ENCODE data around the gene MRPL19. TPM values are rescaled to one million over a fixed set of nuclear protein-coding genes. Genes with fewer than 3 reads are reported as not detected.

The MRPL19 gene
- total RNA-seq, 1 experiment from 2014 or later, result 65.3 TPM

DNA sequence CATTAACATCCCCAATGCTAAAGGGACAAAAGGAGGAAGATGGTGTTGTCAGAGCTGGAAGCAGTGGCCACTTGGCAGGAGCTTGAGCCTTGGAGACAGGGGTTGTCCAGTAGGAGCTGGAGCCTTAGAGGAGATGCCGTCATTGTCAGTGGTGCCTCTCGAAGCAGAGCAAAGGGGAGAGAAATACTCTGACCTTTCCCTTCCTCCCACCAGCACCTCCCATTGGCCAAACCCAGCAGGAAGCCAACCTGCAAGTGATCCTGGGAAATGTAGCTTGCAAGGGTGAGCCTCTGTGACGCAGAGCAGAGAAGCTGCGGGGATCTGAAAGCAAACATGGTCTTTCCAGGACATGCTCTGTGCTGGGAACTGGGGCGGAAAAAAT is 33.7 kb upstream of the MRPL19 start:
- no peaks in the 10 kb centered on the region for H4K20me1 ChIP-seq (ENCODE audit: insufficient read depth)
- RAD21 ChIA-PET (ENCODE audit: low non-redundant PET in 1 of 2, low total read pairs in 2 of 2, uncharacterized antibody in 2 of 2, unreplicated experiment in 2 of 2), result no interaction called here
- TF ChIP-seq ATF3 (IDR thresholded peaks at IDR 0.05), result no peak
- no peak for TF ChIP-seq YY1 (IDR thresholded peaks at IDR 0.05; ENCODE audit: extremely low read depth, insufficient replicate concordance, low read depth, low read length)
- TF ChIP-seq, protein P1, sequence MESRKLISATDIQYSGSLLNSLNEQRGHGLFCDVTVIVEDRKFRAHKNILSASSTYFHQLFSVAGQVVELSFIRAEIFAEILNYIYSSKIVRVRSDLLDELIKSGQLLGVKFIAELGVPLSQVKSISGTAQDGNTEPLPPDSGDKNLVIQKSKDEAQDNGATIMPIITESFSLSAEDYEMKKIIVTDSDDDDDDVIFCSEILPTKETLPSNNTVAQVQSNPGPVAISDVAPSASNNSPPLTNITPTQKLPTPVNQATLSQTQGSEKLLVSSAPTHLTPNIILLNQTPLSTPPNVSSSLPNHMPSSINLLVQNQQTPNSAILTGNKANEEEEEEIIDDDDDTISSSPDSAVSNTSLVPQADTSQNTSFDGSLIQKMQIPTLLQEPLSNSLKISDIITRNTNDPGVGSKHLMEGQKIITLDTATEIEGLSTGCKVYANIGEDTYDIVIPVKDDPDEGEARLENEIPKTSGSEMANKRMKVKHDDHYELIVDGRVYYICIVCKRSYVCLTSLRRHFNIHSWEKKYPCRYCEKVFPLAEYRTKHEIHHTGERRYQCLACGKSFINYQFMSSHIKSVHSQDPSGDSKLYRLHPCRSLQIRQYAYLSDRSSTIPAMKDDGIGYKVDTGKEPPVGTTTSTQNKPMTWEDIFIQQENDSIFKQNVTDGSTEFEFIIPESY (IDR thresholded peaks at IDR 0.05; ENCODE audit: extremely low read depth, insufficient replicate concordance, low read length), result no peak
- TF ChIP-seq EGR1 (IDR thresholded peaks at IDR 0.05; ENCODE audit: low read depth), result no peak
- no peak for TF ChIP-seq POLR2A (IDR thresholded peaks at IDR 0.05; ENCODE audit: borderline replicate concordance, extremely low read depth, insufficient read depth, insufficient read length)
- TF ChIP-seq CBX3 (IDR thresholded peaks at IDR 0.05; ENCODE audit: low read depth), result no peak
- no peak for TF ChIP-seq CEBPB (IDR thresholded peaks at IDR 0.05; ENCODE audit: low read depth)
- no peak for TF ChIP-seq SP1 (IDR thresholded peaks at IDR 0.05; ENCODE audit: low read depth)
- TF ChIP-seq EZH2 (IDR thresholded peaks at IDR 0.05), result no peak
- no peak for TF ChIP-seq EZH2phosphoT487 (IDR thresholded peaks at IDR 0.05; ENCODE audit: borderline replicate concordance)
- TF ChIP-seq SIN3A (IDR thresholded peaks at IDR 0.05; ENCODE audit: low read depth), result no peak
- TF ChIP-seq, protein P2, sequence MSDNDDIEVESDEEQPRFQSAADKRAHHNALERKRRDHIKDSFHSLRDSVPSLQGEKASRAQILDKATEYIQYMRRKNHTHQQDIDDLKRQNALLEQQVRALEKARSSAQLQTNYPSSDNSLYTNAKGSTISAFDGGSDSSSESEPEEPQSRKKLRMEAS (IDR thresholded peaks at IDR 0.05), result no peak
- no peak for TF ChIP-seq JUND (IDR thresholded peaks at IDR 0.05)
- TF ChIP-seq RAD21 (IDR thresholded peaks at IDR 0.05; ENCODE audit: low read depth), result no peak
- TF ChIP-seq ZNF274 (IDR thresholded peaks at IDR 0.05; ENCODE audit: low read depth, low read length), result no peak
- TF ChIP-seq POLR2AphosphoS5 (IDR thresholded peaks at IDR 0.05; ENCODE audit: low read depth, low read length), result no peak
- TF ChIP-seq, protein P3, sequence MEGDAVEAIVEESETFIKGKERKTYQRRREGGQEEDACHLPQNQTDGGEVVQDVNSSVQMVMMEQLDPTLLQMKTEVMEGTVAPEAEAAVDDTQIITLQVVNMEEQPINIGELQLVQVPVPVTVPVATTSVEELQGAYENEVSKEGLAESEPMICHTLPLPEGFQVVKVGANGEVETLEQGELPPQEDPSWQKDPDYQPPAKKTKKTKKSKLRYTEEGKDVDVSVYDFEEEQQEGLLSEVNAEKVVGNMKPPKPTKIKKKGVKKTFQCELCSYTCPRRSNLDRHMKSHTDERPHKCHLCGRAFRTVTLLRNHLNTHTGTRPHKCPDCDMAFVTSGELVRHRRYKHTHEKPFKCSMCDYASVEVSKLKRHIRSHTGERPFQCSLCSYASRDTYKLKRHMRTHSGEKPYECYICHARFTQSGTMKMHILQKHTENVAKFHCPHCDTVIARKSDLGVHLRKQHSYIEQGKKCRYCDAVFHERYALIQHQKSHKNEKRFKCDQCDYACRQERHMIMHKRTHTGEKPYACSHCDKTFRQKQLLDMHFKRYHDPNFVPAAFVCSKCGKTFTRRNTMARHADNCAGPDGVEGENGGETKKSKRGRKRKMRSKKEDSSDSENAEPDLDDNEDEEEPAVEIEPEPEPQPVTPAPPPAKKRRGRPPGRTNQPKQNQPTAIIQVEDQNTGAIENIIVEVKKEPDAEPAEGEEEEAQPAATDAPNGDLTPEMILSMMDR (IDR thresholded peaks at IDR 0.05 in 2 of 3, conservative IDR thresholded peaks at IDR 0.05 in 1 of 3; ENCODE audit: borderline replicate concordance in 1 of 3, insufficient read depth in 1 of 3, low read depth in 2 of 3, low read length in 2 of 3), result no peak
- no peak for TF ChIP-seq TCF7L2 (IDR thresholded peaks at IDR 0.05; ENCODE audit: borderline replicate concordance, extremely low read depth, insufficient read depth, insufficient read length)
- no peak for TF ChIP-seq ZFX (IDR thresholded peaks at IDR 0.05)
- CTCF ChIA-PET, result interaction anchor here (1.2 kb wide), 1 partner anchor 15 kb away, joined by 4 read pairs; no protein-coding TSS in a partner anchor
- ATAC-seq (no peak), DNase-seq (ENCODE audit: low read depth, low spot score) (no peak)
- no peaks in the 10 kb centered on the region for H3K9me3 ChIP-seq (ENCODE audit: control insufficient read depth in 1 of 2, insufficient read depth in 1 of 2, low read depth in 1 of 2, low read length in 2 of 2)
- intact Hi-C loops (cut with micrococcal nuclease), result no loop called here
- H3K4me3 ChIP-seq (replicated peaks in 1 of 2; ENCODE audit: low read depth in 1 of 2, low read length in 2 of 2), result no peak overlapping the region
- H3K27me3 ChIP-seq (ENCODE audit: insufficient read depth, low read length), result peaks cover 15% of the 10 kb centered on the region; the same call in 1 of the 2 replicates
- no peaks in the 10 kb centered on the region for H3K9me2 ChIP-seq (ENCODE audit: insufficient read depth)
- no peak overlapping the region for H2AFZ ChIP-seq (ENCODE audit: low read depth, low read length, poor library complexity, severe bottlenecking)
- H3K4me2 ChIP-seq (ENCODE audit: low read length), result no peak overlapping the region
- H3K79me2 ChIP-seq (ENCODE audit: insufficient read depth, low read length), result no peaks in the 10 kb centered on the region
- H3K9ac ChIP-seq (ENCODE audit: low read length), result no peak overlapping the region
- POLR2A ChIA-PET, result no interaction called here
- H3K27ac ChIP-seq (ENCODE audit: low read depth, low read length), result no peak overlapping the region
- no peaks in the 10 kb centered on the region for H3K36me3 ChIP-seq (ENCODE audit: control insufficient read depth in 1 of 2, insufficient read depth in 2 of 2, low read length in 2 of 2)
- H3K4me1 ChIP-seq (ENCODE audit: control insufficient read depth in 1 of 2, insufficient read depth in 2 of 2, low read length in 2 of 2), result no peaks in the 10 kb centered on the region
- no TSS peak for BruUV-seq (replicated peaks)

Data from HCT116 (cell line).